GM12873 (cell line): ENCODE results near the gene PLCH1.

Experiments
- CTCF ChIP-seq: IDR thresholded peaks from 2 replicates; pipeline ENCODE4 v1.5.1; 2012; ENCODE audit warnings: low read depth, mild to moderate bottlenecking, moderate library complexity, low read length, control low read depth; ENCODE audit not compliant: insufficient read depth; ENCODE audit errors: missing control alignments

PLCH1 gene

GRCh38 chr3:155394240-155394639 lies 350.6 kb downstream of the PLCH1 start:
- TF ChIP-seq CTCF, result no peak

- no peak for TF ChIP-seq CTCF
Measured at GRCh38 chr3:155393316-155393715, 351.6 kb downstream of the PLCH1 start.

GRCh38 chr3:155392138-155392537 lies 352.7 kb downstream of the PLCH1 start:
- TF ChIP-seq CTCF, result no peak

- TF ChIP-seq CTCF, result no peak
Measured at GRCh38 chr3:155391551-155391958, 353.3 kb downstream of the PLCH1 start.

- TF ChIP-seq CTCF, result no peak
Measured at GRCh38 chr3:155391104-155391503, 353.8 kb downstream of the PLCH1 start.

GRCh38 chr3:155390351-155390750 lies 354.5 kb downstream of the PLCH1 start:
- no peak for TF ChIP-seq CTCF

- no peak for TF ChIP-seq CTCF
Measured at GRCh38 chr3:155388417-155388816, 356.5 kb downstream of the PLCH1 start.

GRCh38 chr3:155387571-155387970 lies 357.3 kb downstream of the PLCH1 start:
- no peak for TF ChIP-seq CTCF
